WTC11 (cell line): ENCODE results near the gene YWHAQ. TPM values are rescaled to one million over a fixed set of nuclear protein-coding genes. Genes with fewer than 3 reads are reported as not detected.

Experiments used
- ATAC-seq: fragments of 200-7000 bp; cut with Tn5 transposase; 2 replicates; pipeline ENCODE4 v1.10.0; 2021; ENCODE audit warnings: mild to moderate bottlenecking, moderate library complexity
- CTCF ChIA-PET: fragments of 300-600 bp; sonication (Branson Sonifier 250); formaldehyde crosslinking; loops from one replicate; lab custom pipeline; 2021; ENCODE audit warnings: antibody characterized with exemption; lab: Charles Lee
- POLR2A ChIA-PET: fragments of 350-600 bp; sonication (Branson Sonifier 250); formaldehyde crosslinking; loops from one replicate; lab custom pipeline; 2021; ENCODE audit warnings: antibody characterized with exemption; lab: Charles Lee
- DNase-seq: peaks from one replicate; pipeline ENCODE4 v3.0.0; 2021; ENCODE audit warnings: low spot score
- H3K27ac Mint-ChIP-seq: 2 replicates; pipeline ENCODE4 v1.8.0; 2021; ENCODE audit warnings: mixed read lengths
- H3K27me3 Mint-ChIP-seq: 2 replicates; pipeline ENCODE4 v1.8.0; 2021; ENCODE audit warnings: low read depth, mild to moderate bottlenecking, moderate library complexity, mixed read lengths
- H3K36me3 Mint-ChIP-seq: 2 replicates; pipeline ENCODE4 v1.8.0; 2021; ENCODE audit warnings: mixed read lengths
- H3K4me1 Mint-ChIP-seq: 2 replicates; pipeline ENCODE4 v1.8.0; 2022; ENCODE audit warnings: mixed read lengths
- H3K4me3 Mint-ChIP-seq: 2 replicates; pipeline ENCODE4 v1.8.0; 2021; ENCODE audit warnings: mild to moderate bottlenecking, moderate library complexity, mixed read lengths
- H3K9me3 Mint-ChIP-seq: 2 replicates; pipeline ENCODE4 v1.8.0; 2021; ENCODE audit warnings: mixed read lengths
- AFF4 ChIP-seq: sonication (generic); formaldehyde crosslinking; IDR thresholded peaks from 2 replicates; pipeline ENCODE4 v1.8.1; 2023; ENCODE audit warnings: mild to moderate bottlenecking, missing genetic modification reagents, borderline replicate concordance
- ATF1 ChIP-seq: sonication (generic); formaldehyde crosslinking; IDR thresholded peaks from 2 replicates; pipeline ENCODE4 v1.8.1; 2023; ENCODE audit warnings: mild to moderate bottlenecking, moderate library complexity, missing genetic modification reagents
- CTCF ChIP-seq: fragments of 200-600 bp; IDR thresholded peaks from 2 replicates; pipeline ENCODE4 v1.8.0; 2022; ENCODE audit warnings: antibody characterized with exemption
- FOXK1 ChIP-seq: sonication (generic); formaldehyde crosslinking; IDR thresholded peaks from 2 replicates; pipeline ENCODE4 v1.8.0; 2022; ENCODE audit warnings: mild to moderate bottlenecking, moderate library complexity, missing genetic modification reagents
- GABPB1 ChIP-seq: sonication (generic); formaldehyde crosslinking; IDR thresholded peaks from 2 replicates; pipeline ENCODE4 v1.8.1; 2023; ENCODE audit warnings: mild to moderate bottlenecking, missing genetic modification reagents
- GRHL2 ChIP-seq: fragments of 250-450 bp; sonication (Bioruptor Pico); IDR thresholded peaks from 2 replicates; pipeline ENCODE4 v1.8.0; 2022; ENCODE audit warnings: mild to moderate bottlenecking, moderate library complexity; ENCODE audit not compliant: insufficient replicate concordance, severe bottlenecking
- IRF2 ChIP-seq: sonication (generic); formaldehyde crosslinking; IDR thresholded peaks from 2 replicates; pipeline ENCODE4 v1.8.0; 2022; ENCODE audit warnings: low read depth, missing genetic modification reagents, borderline replicate concordance
- MLX ChIP-seq: sonication (generic); formaldehyde crosslinking; IDR thresholded peaks from 2 replicates; pipeline ENCODE4 v1.8.1; 2023; ENCODE audit warnings: mild to moderate bottlenecking, missing genetic modification reagents, moderate library complexity
- MXD4 ChIP-seq: fragments of 250-450 bp; sonication (Bioruptor Pico); IDR thresholded peaks from 2 replicates; pipeline ENCODE4 v1.8.0; 2021; ENCODE audit warnings: mild to moderate bottlenecking, moderate library complexity, borderline replicate concordance
- PRRX2 ChIP-seq: fragments of 250-450 bp; sonication (Bioruptor Pico); IDR thresholded peaks from 2 replicates; pipeline ENCODE4 v1.8.0; 2021; ENCODE audit warnings: mild to moderate bottlenecking
- SP1 ChIP-seq: sonication (generic); formaldehyde crosslinking; conservative IDR thresholded peaks from 2 replicates; pipeline ENCODE4 v1.8.1; 2022; ENCODE audit warnings: missing genetic modification reagents
- TEAD1 ChIP-seq: sonication (generic); formaldehyde crosslinking; IDR thresholded peaks from 2 replicates; pipeline ENCODE4 v1.8.0; 2022; ENCODE audit warnings: mild to moderate bottlenecking, missing genetic modification reagents
- USF1 ChIP-seq: sonication (generic); formaldehyde crosslinking; IDR thresholded peaks from 2 replicates; pipeline ENCODE4 v1.8.0; 2022; ENCODE audit warnings: mild to moderate bottlenecking, missing genetic modification reagents
- ZNF219 ChIP-seq: sonication (generic); formaldehyde crosslinking; IDR thresholded peaks from 2 replicates; pipeline ENCODE4 v1.8.0; 2023; ENCODE audit warnings: missing genetic modification reagents, mild to moderate bottlenecking, borderline replicate concordance
- ZNF396 ChIP-seq: fragments of 250-450 bp; sonication (Bioruptor Pico); IDR thresholded peaks from 2 replicates; pipeline ENCODE4 v1.8.0; 2021; ENCODE audit warnings: mild to moderate bottlenecking, moderate library complexity, borderline replicate concordance
- ZNF671 ChIP-seq: fragments of 250-450 bp; sonication (Bioruptor Pico); IDR thresholded peaks from 2 replicates; pipeline ENCODE4 v1.8.0; 2021; ENCODE audit warnings: mild to moderate bottlenecking
- total RNA-seq: library from RNA; stranded (reverse); gene quantifications from 3 replicates; pipeline ENCODE4 v1.2.3, GENCODE V29; 2021

Gene YWHAQ
- total RNA-seq, 1 experiment from 2014 or later: 395 TPM

- TF ChIP-seq AFF4 (no peak), ZNF671 (CRISPR knock-in tag) (no peak), USF1 (CRISPR knock-in tag) (no peak), CTCF (no peak)
Observed at GRCh38 chr2:9614562-9614961, 16.2 kb downstream of the YWHAQ start (continued).

- peaks cover 10% of the 10 kb centered on the region for H3K36me3 Mint-ChIP-seq
- CTCF ChIA-PET: no interaction called here
- TF ChIP-seq TEAD1 (CRISPR knock-in tag): no peak
- TF ChIP-seq GABPB1 (CRISPR knock-in tag): no peak
- no peak for TF ChIP-seq PRRX2 (CRISPR knock-in tag)
- TF ChIP-seq SP1 (CRISPR knock-in tag): no peak
- no peak for TF ChIP-seq ZNF219 (CRISPR knock-in tag)
- no peak for TF ChIP-seq ATF1 (CRISPR knock-in tag)
- TF ChIP-seq CTCF: no peak
- no peak for TF ChIP-seq FOXK1 (CRISPR knock-in tag)
- TF ChIP-seq MLX (CRISPR knock-in tag): no peak
- no peak for TF ChIP-seq ZNF396 (CRISPR knock-in tag)
- TF ChIP-seq GRHL2 (CRISPR knock-in tag): no peak
- no peak for TF ChIP-seq IRF2 (CRISPR knock-in tag)
- TF ChIP-seq MXD4: no peak
- TF ChIP-seq, all 79 proteins: peak for 0
- H3K9me3 Mint-ChIP-seq: peaks cover 5% of the 10 kb centered on the region
- no peak for DNase-seq
- peaks cover 66% of the 10 kb centered on the region for H3K4me1 Mint-ChIP-seq
- no peak overlapping the region for H3K4me3 Mint-ChIP-seq
- ATAC-seq: no peak
- no peak overlapping the region for H3K27ac Mint-ChIP-seq
- no peaks in the 10 kb centered on the region for H3K27me3 Mint-ChIP-seq
- POLR2A ChIA-PET: no interaction called here
Observed at GRCh38 chr2:9613291-9613690, 17.5 kb downstream of the YWHAQ start.
